Measurements from ENCODE around the gene TRIM65.
A peak's percentile ranks its signal among the peaks of the same experiment; 100 is the strongest.

The TRIM65 gene

DNA sequence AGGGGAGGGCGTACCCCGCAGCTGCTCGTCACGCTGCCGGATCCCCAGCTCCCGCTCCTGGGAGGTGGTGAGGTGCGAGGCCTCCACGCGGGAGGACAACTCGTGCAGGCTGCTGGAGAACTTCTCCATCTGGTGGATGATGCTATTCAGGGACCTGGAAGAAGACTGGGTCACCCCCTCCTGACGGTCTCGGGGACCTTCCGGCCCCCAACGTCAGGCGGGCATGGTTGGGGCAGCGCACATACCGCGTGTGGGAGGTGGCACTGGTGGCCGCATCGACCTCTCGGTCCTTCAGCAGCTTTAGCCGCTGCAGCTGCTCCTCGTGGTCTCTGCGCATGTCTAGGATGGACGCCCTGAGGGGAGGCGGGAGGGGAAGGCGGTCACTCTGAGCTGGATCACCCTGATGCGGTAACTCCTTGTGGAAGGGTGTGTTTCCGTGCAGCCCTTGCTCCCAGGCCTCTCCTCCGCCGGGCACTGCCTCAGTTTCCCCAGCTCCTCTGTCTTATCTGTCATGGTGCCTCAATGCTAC is 21.2 kb upstream of the TRIM65 start:
- no peak for DNase-seq (ENCODE audit: low read depth in 2 of 2)

DNA sequence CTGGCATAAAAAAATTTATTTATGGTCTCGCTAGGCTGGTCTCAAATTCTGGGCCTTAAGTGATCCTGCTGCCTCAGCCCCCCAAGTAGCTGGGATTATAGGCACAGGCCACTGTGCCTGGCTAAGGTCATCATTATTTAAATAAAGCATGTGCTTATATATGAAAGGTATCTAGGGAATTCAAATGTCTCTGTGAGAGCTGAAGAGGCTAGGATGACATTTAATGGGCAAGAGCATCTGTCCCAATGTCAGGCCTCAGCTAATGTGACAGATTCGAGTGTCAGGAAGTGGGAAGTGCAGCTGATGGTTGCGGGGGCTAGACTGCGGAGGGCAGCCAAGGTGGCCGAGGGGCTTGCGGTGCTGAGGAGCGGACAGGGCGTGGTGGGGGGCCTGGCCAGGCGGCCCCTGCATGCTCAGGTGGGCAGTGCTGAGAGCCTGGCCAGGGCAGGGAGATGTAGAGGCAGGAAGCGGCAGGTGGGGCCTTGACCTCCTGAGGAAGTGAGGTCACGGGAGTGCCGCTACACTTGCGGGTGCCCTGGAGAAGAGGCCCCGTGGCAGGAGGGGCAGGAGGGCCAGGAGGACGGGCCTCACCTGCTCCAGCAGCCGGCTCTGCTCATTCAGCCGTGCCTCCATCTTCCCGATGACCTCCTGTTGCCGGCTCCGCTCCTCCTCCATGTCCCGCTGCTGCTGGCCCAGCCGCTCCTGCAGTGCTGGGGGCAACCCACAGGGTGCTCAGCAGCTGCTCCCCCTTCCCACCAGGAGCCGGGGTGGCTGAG is 20.6 kb upstream of the TRIM65 start:
- DNase-seq (ENCODE audit: low read depth in 2 of 2) = no peak

GRCh38 chr17:75915268-75915667 is 18.5 kb upstream of the TRIM65 start:
- DNase-seq (ENCODE audit: low read depth in 2 of 2) = no peak

- DNase-seq (ENCODE audit: low read depth in 2 of 2) = no peak
Measured at GRCh38 chr17:75914643-75915267, 18.0 kb upstream of the TRIM65 start.

DNA sequence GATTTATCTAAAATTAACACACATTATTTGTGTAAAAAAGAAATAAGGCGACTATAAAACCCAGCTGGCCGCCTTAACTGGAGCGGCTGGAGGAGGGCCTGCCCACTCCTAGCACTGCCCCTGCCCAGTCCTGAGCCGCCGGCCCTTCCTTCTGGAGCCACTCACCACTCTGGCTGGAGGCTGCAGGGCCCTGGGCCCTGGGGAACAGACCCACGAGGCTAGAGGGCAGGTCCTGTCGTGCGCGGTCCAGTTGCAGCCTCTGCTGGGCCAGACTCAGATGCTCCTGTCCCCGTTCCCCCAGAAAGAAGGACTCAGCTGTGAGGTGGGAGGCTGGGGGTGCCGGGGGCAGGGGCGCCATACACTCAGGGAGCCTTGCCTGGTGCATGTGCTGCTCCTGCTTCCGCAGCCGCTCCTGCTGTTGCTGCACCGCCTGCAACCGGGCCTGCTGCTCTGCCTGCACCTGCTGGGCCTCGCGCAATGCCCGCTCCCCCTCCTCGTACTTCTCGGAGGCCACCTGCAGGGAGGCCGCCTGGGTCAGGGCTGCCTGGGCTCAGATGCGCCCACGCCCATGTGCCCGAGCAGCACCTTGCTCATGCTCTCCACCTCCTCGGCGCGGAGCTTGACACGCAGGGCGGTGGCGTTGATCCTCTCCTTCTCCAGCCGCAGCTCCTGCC is 16.9 kb upstream of the TRIM65 start:
- DNase-seq (ENCODE audit: low read depth in 2 of 2) = no peak

- no peak for DNase-seq (ENCODE audit: low read depth in 2 of 2)
Measured at GRCh38 chr17:75910699-75911098, 13.9 kb upstream of the TRIM65 start.

- no peak for DNase-seq (ENCODE audit: low read depth in 2 of 2)
Measured at GRCh38 chr17:75909812-75910274, 13.1 kb upstream of the TRIM65 start.

GRCh38 chr17:75909051-75909811 is 12.5 kb upstream of the TRIM65 start:
- no peak for DNase-seq (ENCODE audit: low read depth in 2 of 2)

DNA sequence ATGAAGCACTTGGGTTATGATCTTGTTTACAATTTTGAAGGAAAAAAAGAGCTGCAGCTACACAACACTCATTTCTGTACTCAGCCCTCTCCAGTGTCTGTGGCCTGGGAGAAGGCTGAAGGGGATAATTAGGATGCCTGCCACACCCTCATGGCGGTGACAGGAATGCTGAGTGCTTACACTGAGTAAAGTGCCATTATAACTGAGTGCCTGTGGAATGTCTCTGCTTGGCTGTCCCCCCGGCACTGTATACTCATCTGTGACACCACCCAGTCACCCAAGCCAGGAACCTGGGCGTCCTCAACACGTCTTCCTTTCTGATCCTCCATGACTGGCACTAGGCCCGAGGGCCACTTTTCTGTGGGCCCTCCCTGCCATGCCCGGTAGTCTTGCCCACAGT is 11.4 kb upstream of the TRIM65 start:
- DNase-seq (ENCODE audit: low read depth in 2 of 2) = no peak

GRCh38 chr17:75906143-75906884 is 9.6 kb upstream of the TRIM65 start:
- DNase-seq (ENCODE audit: low read depth in 2 of 2) = no peak

GRCh38 chr17:75904749-75905521 is 8.2 kb upstream of the TRIM65 start, which contains the start of gene MRPL38:
MRPL38 (minus strand) TSS chr17:75904884; CDS start chr17:75904875, 9 bp downstream.
- DNase-seq (ENCODE audit: low read depth in 2 of 2) = peak; percentile 89 to 93

DNA sequence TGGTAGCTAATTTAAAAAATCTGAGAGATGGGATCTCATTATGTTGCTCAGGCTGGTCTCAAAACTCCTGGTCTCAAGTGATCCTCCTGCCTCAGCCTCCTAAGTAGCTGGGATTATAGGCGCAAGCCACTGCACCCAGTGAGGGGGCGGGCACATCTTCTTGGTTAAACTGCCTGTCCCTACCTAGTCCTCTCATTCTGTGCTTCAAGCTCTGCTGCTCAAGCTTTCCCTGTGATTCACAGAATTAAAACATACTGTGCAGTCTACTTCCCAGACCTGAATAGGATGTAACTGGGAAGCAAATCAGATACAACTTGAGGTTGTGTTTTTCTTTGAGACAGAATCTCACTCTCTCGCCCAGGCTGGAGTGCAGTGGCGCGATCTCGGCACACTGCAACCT is 5.7 kb upstream of the TRIM65 start:
- DNase-seq (ENCODE audit: low read depth in 2 of 2) = no peak

DNA sequence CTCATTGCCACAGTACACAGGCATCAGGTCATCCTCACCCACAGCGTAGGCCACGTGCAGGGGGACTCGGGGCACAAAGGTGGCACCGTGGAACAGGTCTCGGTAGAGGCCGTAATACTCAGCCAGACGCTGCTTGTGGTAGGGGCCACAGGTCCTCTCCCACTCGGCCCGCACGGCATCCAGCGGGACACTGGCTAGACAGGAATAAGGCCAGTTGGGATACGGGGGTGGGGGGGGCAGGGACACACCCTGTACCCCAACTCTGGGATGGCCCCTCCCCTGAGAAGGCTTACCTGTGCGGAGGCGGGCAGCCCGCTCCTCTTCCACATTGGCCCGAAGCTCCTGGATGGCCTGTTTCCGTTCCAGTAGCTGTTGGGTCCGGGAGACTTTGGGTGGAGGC is 5.0 kb upstream of the TRIM65 start:
- no peak for DNase-seq (ENCODE audit: low read depth in 2 of 2)

DNA sequence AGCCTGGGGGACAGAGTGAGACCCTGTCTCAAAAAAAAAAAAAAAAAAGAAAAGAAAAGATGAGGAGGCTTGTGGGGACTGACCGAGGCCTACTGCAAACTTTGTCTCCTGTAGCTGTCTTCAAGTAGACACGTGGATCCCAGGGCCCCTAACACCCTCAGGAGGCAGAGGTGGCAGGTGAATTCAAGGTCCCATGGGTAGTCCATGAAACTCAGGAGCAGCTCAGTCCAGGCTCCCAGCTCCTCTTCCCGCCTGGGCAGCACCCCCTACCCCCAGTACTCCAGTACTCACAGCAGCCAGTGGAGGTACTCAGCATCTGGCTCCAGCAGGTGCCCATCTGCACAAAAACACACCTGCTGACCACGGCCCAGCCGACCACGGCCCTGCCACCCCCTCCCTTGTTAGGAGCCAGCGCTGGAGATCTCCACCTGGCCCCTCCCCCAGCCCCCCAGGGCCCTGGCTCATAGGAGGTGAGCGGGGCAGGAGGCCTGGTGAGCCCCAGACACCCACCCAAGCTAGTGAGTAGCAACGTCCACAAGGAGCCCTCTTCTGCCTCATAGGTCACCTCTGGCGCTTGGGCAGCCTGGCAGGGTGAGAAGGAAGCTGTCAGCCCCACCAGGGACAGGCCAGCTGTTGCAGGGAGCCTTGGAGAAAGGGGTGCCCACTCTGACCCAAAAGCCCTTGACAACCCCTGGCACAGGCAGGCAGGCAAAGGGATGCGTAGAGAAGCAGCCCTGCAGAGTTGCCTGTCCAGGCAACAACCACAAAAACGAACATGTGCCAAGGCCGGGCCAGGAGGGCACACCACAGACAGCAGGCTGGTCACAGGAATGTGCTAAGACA is 4.2 kb upstream of the TRIM65 start:
- no peak for DNase-seq (ENCODE audit: low read depth in 2 of 2)

GRCh38 chr17:75899767-75900468 is 3.2 kb upstream of the TRIM65 start:
- no peak for DNase-seq (ENCODE audit: low read depth in 2 of 2)

DNA sequence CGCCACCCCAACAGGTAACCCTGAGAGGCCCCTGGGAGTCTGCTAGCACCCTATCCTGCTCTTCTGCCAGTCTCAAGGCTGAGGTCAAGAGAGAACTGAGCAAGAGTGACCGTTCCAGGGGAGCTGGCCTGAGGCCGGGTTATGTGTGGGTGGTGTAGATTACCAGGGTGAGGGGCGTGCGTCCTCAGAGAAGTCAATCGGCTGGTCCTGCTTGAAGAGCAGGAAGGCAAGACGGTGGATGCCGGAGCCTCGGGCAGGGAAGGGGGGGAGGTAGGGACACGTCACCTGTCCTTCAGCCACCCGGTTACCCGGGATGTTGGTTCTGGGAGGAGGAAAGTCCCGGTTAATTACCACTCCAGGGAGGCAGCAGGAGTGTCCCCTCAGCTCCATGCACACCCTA is 2.6 kb upstream of the TRIM65 start:
- DNase-seq (ENCODE audit: low read depth in 2 of 2) = no peak

DNA sequence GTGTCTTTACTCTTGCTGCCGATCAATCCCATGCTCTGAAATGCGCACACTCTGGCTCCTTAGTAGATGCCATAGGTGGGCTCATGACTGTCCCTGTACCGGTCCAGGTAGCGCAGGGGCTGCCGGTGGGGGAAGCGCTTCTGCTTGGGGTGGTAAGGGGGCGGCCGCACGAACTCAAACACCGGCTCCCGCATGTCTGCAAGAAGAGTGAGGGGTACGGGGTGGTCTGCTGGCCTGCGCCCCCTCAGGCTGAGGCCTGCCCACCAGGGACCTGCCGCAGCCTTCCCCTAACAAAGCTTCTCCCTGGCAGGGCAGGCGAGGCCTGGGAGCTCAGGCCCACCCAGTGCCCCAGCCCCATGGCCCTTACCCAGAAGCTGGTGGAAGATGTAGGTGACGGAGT is 2.0 kb upstream of the TRIM65 start:
- DNase-seq (ENCODE audit: low read depth in 2 of 2) = no peak

GRCh38 chr17:75898065-75898464 is 1.3 kb upstream of the TRIM65 start:
- no peak for DNase-seq (ENCODE audit: low read depth in 2 of 2)

Data from stimulated activated CD4-positive, alpha-beta T cell treated with anti-CD3 and anti-CD28 coated beads, Interleukin-4, amount 100 ng/mL, for 48 hours (primary cell).